ENCODE measurements around the gene SLAIN2.

DNA sequence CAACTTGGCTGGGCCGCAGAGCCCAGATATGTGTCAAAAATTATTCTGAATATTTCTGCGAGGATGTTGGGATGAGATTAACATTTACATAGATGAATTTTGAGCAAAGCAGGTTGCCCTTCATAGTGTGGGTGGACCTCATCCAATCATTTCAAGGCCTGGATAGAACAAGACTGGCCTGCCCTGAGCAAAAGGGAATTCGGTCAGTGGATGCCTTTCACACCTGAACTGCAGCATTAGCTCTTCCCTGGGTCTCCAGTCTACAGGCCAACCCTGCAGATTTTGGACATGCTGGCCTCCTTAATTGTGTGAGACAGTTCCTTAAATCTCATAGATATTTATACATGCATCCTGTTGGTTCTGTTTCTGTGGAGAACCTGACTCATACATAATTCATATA is 109.4 kb downstream of the SLAIN2 start:
- TF ChIP-seq RAD21 (IDR thresholded peaks at IDR 0.05; ENCODE audit: low read length) (no peak), POLR2A (IDR thresholded peaks at IDR 0.05; ENCODE audit: low read depth, low read length) (no peak), MAZ (IDR thresholded peaks at IDR 0.05; ENCODE audit: borderline replicate concordance, low read depth, low read length) (no peak), SMC3 (IDR thresholded peaks at IDR 0.05; ENCODE audit: low read depth, low read length) (no peak), RCOR1 (IDR thresholded peaks at IDR 0.05; ENCODE audit: insufficient replicate concordance, low read length) (no peak), RFX5 (IDR thresholded peaks at IDR 0.05; ENCODE audit: low read depth, low read length) (no peak), BHLHE40 (IDR thresholded peaks at IDR 0.05; ENCODE audit: low read depth, low read length) (no peak), CHD1 (IDR thresholded peaks at IDR 0.05; ENCODE audit: low read depth, low read length) (no peak)
- TF ChIP-seq, protein P1, sequence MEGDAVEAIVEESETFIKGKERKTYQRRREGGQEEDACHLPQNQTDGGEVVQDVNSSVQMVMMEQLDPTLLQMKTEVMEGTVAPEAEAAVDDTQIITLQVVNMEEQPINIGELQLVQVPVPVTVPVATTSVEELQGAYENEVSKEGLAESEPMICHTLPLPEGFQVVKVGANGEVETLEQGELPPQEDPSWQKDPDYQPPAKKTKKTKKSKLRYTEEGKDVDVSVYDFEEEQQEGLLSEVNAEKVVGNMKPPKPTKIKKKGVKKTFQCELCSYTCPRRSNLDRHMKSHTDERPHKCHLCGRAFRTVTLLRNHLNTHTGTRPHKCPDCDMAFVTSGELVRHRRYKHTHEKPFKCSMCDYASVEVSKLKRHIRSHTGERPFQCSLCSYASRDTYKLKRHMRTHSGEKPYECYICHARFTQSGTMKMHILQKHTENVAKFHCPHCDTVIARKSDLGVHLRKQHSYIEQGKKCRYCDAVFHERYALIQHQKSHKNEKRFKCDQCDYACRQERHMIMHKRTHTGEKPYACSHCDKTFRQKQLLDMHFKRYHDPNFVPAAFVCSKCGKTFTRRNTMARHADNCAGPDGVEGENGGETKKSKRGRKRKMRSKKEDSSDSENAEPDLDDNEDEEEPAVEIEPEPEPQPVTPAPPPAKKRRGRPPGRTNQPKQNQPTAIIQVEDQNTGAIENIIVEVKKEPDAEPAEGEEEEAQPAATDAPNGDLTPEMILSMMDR (conservative IDR thresholded peaks at IDR 0.05; ENCODE audit: low read depth, low read length) = no peak
- TF ChIP-seq, protein P2, sequence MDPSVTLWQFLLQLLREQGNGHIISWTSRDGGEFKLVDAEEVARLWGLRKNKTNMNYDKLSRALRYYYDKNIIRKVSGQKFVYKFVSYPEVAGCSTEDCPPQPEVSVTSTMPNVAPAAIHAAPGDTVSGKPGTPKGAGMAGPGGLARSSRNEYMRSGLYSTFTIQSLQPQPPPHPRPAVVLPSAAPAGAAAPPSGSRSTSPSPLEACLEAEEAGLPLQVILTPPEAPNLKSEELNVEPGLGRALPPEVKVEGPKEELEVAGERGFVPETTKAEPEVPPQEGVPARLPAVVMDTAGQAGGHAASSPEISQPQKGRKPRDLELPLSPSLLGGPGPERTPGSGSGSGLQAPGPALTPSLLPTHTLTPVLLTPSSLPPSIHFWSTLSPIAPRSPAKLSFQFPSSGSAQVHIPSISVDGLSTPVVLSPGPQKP (IDR thresholded peaks at IDR 0.05; ENCODE audit: borderline replicate concordance, low read depth, low read length) = no peak
